ENCODE measurements around the gene ATL3.

ATL3 gene

DNA sequence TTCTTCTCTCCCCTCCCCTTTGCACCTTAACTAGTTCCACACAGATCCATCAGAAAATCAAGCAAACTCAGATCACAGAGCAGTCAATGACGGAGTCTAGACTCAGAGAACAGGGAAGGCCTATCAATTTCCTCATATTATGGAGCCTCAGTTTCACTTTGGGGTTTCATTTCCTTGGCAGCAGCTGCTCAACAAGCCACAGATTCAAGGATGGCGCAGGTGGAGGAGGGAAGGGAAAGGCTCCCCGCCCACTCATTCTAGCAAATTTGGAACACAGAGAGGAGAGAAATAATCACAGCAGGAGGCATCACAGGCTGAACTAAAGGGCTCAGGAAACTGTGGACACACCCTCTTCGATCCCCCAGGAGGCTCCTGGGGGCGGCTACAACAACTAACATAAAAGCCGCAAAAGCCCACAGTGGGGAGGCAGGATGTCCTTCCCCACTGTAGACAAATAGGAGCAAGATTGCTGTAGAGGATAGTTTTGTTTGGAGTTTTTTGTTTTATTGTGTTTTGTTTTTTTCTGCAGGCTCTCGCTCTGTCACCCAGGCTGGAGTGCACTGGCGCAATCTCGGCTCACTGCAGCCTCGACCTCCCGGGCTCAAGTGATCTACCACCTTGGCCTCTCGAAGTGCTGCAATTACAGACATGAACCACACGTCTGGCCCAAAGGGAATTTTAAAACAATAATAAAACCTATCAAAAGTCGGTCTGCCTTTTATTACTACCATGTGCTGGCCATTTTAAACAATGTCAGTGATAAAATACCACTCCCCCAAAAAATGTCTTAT, 60.4 kb downstream of the ATL3 start:
- Histone ChIP-seq H3K36me3 (ENCODE audit: low read depth) (no peaks in the 10 kb centered on the region), H3K27me3 (ENCODE audit: insufficient read depth, poor library complexity, severe bottlenecking) (no peaks in the 10 kb centered on the region), H3K27ac (ENCODE audit: poor library complexity, severe bottlenecking) (no peak overlapping the region), H3K4me1 (ENCODE audit: insufficient read depth, poor library complexity, severe bottlenecking) (no peaks in the 10 kb centered on the region), H3K4me3 (ENCODE audit: severe bottlenecking) (no peak overlapping the region), H3K9me3 (ENCODE audit: severe bottlenecking) (no peaks in the 10 kb centered on the region)
- no peak for TF ChIP-seq CTCF (IDR thresholded peaks at IDR 0.05; ENCODE audit: poor library complexity, severe bottlenecking)
- DNase-seq (ENCODE audit: low spot score) (no peak), ATAC-seq (ENCODE audit: low read depth) (no peak)

- Histone ChIP-seq H3K4me1 (ENCODE audit: insufficient read depth, poor library complexity, severe bottlenecking) (no peaks in the 10 kb centered on the region), H3K9me3 (ENCODE audit: severe bottlenecking) (no peaks in the 10 kb centered on the region), H3K36me3 (ENCODE audit: low read depth) (no peaks in the 10 kb centered on the region), H3K27ac (ENCODE audit: poor library complexity, severe bottlenecking) (no peak overlapping the region), H3K4me3 (ENCODE audit: severe bottlenecking) (no peak overlapping the region), H3K27me3 (ENCODE audit: insufficient read depth, poor library complexity, severe bottlenecking) (no peaks in the 10 kb centered on the region)
- ATAC-seq (ENCODE audit: low read depth) (no peak), DNase-seq (ENCODE audit: low spot score) (no peak)
- no peak for TF ChIP-seq CTCF (IDR thresholded peaks at IDR 0.05; ENCODE audit: poor library complexity, severe bottlenecking)
Observed at GRCh38 chr11:63609971-63610580, 61.1 kb downstream of the ATL3 start.

GRCh38 chr11:63609536-63609935, 61.6 kb downstream of the ATL3 start:
- no peak for TF ChIP-seq CTCF (IDR thresholded peaks at IDR 0.05; ENCODE audit: poor library complexity, severe bottlenecking)

GRCh38 chr11:63608353-63609345, 62.5 kb downstream of the ATL3 start:
- no peak overlapping the region for H3K4me3 ChIP-seq (ENCODE audit: severe bottlenecking)
- no peak overlapping the region for H3K27ac ChIP-seq (ENCODE audit: poor library complexity, severe bottlenecking)
- no peak for TF ChIP-seq CTCF (IDR thresholded peaks at IDR 0.05; ENCODE audit: poor library complexity, severe bottlenecking)
- no peak for DNase-seq (ENCODE audit: low spot score)
- H3K4me1 ChIP-seq (ENCODE audit: insufficient read depth, poor library complexity, severe bottlenecking) = no peaks in the 10 kb centered on the region
- H3K27me3 ChIP-seq (ENCODE audit: insufficient read depth, poor library complexity, severe bottlenecking) = no peaks in the 10 kb centered on the region
- no peaks in the 10 kb centered on the region for H3K9me3 ChIP-seq (ENCODE audit: severe bottlenecking)
- no peaks in the 10 kb centered on the region for H3K36me3 ChIP-seq (ENCODE audit: low read depth)
- no peak for ATAC-seq (ENCODE audit: low read depth)

More at GRCh38 chr11:63609536-63609935, 61.6 kb downstream of the ATL3 start:
- Histone ChIP-seq H3K4me3 (ENCODE audit: severe bottlenecking) (no peak overlapping the region), H3K4me1 (ENCODE audit: insufficient read depth, poor library complexity, severe bottlenecking) (no peaks in the 10 kb centered on the region), H3K27ac (ENCODE audit: poor library complexity, severe bottlenecking) (no peak overlapping the region), H3K36me3 (ENCODE audit: low read depth) (no peaks in the 10 kb centered on the region), H3K9me3 (ENCODE audit: severe bottlenecking) (no peaks in the 10 kb centered on the region), H3K27me3 (ENCODE audit: insufficient read depth, poor library complexity, severe bottlenecking) (no peaks in the 10 kb centered on the region)
- ATAC-seq (ENCODE audit: low read depth) (no peak), DNase-seq (ENCODE audit: low spot score) (no peak)
